Measurements from ENCODE around the gene CORO6.

The CORO6 gene

GRCh38 chr17:29591146-29591736 is 31.5 kb downstream of the CORO6 start:
- peak; percentile 63 for DNase-seq
- no peak for ATAC-seq

DNA sequence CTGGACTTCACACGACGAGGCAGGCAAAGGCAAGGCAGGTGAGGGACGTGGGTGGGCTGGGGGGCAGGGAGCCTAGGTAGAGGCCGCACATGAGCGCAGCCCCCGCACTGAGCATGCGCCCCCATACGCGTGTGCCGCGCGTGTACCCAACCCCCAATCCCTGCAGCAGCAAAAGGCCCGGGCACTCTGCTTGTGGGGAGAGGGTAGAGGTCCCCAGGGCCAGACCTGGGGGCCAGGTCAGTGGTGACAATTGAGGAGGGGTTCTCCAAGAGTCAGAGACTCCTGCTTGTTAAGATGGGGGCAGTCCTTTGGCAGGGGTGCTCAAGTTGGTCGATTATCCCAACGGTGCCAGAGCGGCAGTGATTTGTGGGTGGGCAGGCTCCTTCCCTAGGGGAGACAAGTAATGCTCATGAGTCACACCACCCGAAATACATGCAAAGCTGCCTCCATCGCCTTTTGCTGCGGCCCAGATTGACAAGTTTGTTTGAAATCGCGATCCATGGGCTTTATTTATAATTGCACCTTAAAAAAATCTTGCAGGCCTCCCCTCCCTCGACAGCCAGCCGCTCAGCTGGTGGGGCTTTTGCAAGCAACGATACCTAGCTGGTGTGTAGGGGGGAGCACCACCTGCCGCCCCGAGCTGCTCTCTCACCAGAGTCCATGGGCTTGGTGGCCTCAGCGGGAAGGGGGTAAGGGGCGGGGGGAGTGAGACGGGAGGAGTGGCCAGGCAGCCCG is 32.1 kb downstream of the CORO6 start:
- ATAC-seq (no peak), DNase-seq (peak; percentile 51)

DNA sequence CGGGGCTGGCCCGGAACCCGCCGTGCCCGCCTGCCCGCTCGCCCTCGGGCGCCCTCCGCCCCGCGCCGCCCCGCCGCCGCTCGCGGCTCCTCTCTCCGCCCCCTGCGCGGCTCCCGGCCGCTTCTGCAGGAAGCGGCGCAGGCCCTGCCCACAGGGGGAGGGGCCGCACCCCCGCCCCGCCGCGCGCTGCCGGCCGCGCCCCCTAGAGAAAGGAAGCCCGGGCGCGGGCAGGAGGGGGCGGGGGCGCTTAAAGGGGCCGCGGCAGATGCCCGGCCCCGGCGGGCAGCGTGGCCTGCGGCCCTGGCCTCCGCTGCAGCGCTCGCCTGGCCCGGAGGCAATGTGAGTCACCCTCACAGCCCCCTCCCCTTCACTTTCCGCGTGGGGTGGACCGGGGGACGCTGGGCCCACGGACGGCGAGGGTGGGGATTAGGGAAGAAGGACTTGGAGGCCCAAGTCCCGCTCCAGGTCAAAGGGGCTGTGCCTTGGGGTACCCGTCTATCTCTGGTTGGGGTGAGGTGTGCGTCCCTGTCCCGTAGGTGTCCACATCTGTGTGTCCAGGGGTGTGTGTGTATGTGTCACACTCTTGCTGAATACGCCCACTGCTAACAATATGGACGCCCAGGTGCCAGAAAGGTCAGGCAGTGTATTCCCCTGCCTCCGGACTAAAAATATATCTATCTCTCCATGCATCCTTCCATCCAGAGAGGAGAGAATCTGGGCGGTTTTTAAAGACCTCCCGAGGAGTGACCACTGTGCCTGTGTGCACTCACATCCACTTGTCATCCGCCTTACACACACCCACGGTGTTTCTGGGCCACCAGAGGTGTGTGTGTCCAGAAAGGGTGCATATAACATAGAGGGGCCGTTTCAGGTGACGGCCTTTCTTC is 32.9 kb downstream of the CORO6 start, which contains the start of gene GIT1:
TSS of gene GIT1 (minus strand) at position 125 of the 887 bp plus-strand sequence. CDS start 270 bp downstream, outside the sequence.
- DNase-seq = peak; percentile 88
- peak; percentile 69 for ATAC-seq

DNA sequence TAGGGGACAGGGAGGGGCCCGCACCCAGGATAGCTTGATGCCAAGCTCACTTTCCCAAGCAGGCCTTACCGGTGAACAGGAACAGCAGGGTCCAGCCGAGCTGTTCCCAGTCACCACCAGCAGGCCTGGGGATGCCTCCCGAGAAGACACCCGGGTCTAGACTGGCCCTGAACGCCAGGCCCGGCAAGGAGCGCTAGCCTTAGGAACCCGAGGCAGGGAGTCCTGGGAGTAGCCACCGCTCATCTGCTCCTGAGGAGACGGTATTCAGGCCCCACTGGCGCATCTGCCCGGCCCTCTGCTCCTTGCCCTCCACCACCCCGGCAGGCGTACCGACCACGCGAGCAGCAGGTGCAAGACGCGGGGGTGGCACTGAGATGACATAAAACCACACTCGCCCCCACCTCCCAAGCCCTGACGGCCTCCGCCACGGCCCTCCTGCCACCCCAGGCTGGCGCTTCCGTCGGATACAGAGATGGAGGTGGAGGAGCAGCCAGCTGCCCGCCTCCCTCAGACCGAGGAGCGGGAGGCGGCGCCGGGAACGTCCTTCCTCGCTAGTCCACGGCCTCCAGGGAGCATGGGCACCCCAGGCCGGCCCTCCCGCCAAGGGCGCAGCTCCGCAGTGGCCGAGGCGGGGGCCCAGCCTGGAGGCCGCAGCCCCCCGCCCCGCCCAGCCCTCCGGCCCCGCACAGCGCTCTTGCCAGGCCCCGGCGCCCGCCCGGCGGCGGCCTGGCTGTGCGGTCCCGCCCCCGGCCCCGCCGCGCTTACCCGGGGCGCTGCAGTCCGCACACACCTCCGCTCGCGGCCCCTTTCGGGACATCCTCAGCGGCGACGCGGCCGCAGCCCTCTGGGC is 33.9 kb downstream of the CORO6 start:
- ATAC-seq = peak; percentile 5
- peak; percentile 64 for DNase-seq

DNA sequence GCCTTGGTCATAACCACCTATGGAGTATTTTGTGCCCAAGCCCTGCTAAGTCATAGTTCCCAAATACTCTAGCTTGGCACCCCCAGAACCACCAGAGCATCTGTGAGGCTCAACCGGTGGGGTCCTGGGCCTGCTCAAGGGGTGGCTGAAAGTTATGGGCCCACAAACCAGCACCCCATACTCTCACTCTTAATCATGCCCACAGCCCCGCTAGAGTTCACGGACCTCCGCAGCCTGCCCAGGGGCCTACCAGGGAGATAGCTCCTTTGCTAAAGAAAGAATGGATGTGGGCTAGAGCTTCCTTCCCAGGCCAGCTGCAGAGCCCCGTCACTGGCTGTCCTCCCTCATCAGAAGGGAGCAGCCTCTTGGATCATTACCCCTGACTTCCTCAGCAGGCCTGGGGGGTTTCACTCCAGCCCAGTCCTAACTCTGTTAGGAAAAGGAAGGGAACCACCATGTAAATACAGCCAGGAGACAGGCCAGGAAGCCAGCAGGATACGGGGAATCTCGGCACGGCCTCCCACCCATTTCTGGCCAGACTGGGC is 34.6 kb downstream of the CORO6 start:
- no peak for DNase-seq
- ATAC-seq = no peak

GRCh38 chr17:29587591-29587990 is 35.1 kb downstream of the CORO6 start:
- ATAC-seq (no peak), DNase-seq (no peak)

DNA sequence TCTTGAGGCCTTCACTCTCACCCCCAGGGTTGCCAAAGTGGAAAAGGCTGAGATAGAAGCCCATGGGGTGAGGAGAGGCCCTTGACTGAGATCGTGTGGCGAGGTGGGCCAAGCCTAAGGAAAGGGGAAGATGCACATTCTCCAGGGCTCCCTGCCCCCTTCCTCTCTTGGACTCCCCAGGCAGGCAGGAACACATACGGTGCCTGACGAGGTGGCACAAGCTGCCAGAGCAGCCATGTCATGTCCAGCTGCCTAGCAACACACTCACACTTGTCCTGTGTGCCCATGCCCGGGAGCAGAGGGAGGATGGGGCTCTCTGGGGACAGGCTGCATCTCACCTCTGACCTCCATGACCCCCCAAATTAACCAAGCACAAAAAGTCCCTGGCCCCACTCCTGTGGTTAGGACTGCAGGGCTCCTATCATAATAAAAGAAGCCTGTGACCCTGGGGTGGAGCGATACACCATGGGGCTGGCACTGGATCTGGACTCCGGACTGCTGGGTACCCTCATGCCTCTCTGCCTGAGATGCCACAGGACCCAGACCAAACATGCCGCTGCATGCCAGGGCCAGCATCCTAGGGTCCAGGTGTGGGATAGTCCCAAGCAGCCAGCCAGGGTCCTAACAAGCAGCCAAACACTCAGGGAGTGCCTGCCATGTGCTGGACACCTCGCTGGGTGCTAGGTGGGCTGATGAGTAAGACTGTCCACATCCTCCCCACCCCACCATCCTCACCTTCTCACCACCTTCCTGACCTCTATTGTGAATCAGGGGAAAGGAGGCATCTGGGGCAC is 35.8 kb downstream of the CORO6 start:
- ATAC-seq (no peak), DNase-seq (no peak)

DNA sequence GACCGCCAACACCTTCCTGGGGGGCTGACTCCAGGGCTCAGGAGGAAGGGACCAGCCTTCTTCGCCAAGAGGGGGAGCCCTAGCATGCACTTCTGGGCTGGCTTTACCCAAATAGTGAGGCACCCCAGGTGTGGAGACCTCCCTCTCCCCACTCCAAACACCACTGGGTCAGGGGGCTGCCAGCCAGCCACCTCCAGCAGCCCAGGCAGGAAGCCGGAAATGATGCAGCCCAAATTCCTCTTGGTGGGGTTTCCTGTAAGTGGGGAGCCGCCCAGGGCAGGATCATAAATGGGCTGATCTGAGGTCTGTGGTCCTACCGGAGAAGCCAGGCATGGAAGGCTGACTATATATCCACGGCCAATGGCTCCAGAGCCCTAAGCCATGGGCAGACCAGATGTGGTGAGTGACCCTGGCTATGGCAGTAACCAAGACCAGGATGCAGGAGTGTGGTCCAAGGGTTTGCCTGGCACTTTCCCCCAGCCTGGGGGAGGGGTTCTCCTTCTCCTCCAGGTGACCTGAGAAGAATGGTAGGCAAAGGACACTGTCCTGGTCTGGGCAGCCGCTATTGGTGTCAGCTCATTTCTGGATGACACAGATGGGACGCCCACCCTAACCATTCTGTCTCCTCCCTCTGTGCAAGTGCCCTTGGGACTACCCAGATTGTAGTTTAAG is 37.5 kb downstream of the CORO6 start:
- peak; percentile 51 for DNase-seq

DNA sequence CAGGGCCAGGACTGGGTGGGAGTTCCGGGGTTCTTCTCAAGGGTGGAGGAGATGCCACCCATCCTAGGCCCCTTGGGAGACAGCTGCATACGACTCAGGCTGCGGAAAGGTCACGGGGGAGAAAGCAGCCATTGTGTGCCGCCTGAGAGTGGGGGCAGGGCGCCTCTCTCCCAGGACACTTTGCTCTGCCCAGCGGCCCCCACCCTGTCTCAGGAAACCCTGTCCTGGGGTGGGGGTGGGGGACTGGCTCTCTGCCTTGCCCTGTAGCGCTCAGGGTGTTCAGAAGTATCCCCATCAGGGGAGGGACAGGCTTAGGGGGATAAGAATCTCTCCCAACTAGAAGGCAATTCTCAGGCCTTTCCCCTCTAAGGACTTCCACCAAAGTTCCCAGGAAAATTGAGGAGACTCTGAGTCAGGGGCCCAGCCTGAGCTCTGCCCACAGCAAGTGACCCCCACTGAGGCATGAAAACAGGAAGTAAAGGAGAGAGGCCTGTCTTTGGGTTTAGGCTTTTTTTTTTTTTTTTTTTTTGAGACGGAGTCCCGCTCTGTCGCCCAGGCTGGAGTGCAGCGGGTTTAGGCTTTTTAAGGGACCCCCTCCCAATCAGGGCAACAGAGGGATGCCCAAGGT is 38.1 kb downstream of the CORO6 start:
- DNase-seq (no peak), ATAC-seq (no peak)

More for the DNA sequence above, 37.5 kb downstream of the CORO6 start:
- ATAC-seq = no peak

- no peak for DNase-seq
- ATAC-seq = no peak
Measured at GRCh38 chr17:29583324-29584248, 39.1 kb downstream of the CORO6 start.

DNA sequence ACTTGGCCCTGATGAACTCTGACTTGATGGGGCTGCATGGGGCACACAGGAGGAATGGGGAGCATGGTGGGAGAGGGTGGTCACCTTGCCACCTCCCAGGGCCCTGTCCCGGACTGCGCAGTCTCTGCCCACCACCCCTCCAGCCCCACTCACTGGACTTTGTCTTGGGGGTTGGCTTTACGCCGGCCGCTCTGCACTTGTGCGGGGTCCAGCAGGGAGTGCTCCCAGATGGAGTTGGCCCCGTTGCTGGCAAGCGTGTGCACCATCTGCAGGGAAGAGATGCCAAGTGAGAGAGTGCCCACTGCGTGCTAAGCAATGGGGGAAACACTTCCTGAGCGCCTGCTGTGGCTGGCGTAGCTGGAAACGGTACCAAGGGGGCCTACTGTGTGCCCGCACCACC is 39.9 kb downstream of the CORO6 start:
- ATAC-seq (no peak), DNase-seq (no peak)

DNA sequence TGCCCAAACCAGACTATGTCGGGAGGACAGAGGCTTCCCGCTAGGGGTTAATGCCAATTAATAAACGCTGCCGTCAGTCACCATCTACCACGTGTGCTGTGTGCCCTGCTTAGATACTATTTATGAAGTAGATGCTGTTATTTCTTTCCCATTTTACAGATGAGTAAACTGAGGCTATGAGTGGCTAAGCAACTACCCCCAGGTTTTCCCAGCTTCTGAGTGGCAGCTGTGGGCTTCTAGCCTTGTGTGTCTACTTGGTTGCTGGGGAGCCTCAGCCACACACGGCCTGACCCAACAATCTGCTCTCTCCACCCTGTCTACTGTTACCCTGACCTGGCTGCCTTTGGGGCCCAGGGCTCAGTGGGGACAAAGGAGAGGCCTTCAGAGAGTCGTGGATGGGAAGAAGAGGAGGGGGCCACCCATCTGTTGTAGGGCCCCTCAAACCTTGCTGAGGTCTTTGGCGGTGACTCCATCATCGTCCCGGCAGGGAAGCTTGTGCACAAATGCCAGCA is 40.4 kb downstream of the CORO6 start:
- ATAC-seq (no peak), DNase-seq (no peak)

DNA sequence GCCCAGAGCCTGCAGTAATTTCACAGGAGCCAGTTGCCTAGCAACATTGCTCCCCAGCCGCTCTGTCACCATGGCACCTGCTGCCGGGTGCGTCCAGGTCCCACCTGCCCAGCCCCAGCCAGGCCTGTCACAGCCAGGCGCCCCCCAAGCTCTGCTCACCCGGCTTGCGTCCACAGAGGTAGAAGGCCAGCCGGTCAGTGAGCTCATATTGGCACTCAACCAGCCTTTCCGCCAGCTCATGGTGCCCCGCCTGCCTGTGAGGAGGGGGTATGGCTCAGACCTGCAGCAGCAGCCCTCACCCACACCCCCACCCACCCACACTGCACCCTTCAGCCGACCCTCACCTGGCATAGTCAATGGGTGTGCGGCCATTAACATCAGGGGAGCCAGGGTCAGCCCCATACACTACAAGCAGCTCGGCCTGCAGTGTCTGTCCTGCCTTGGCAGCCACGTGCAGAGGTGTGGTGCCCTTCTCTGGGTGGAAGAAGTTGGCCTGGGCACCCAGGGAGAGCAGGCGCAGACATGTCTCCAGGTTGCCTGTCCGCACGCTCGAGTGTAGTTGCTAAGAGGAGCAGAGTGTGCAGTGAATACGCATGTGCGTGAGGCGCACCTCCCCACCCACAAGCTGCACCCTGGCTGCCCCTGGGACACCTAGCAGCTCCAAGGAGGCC is 41.0 kb downstream of the CORO6 start:
- DNase-seq (no peak), ATAC-seq (no peak)

DNA sequence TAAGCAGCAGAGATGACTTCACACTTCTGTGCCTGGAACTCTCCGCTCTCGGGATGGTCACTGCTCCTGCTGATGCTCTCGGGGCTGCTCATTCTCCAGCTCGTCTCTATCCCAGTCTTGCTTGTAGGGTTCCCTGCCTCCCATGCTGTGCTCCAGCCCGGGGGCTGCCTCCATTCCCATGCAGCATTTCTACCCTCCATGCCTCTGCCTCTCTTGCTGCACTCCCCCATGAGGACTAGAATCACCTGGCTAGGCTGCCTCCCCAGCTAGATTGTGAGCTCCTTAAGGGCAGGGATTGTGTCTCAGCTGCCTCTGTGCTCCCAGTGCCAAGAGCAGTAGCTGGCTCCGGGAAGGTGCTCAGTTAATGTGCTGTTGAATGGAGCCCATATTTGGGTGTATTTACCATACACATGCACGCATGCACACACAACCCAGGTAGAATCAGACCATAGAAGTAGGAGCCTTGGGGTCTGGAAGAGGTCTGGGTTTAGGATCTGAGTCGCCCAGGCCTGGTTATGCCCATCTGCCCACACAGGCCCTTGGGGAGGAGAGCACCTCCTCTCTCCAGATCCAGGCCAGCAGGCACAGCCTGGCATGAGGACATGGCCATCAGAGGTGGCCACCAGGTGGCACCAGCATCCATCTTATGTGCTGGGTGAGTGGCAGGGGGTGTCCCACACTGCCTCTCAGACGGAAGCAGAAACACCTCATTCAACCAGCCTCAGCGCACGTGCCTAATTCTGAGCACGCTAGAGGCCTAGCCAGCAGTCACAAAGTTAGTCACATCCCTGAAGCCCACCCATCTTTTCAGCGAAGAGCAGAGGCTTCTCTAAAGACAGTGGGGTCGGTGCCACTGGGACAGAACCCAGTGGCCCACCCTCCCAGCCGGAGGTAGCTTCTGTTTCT is 42.6 kb downstream of the CORO6 start:
- ATAC-seq (peak; percentile 97), DNase-seq (peak; percentile 92)

DNA sequence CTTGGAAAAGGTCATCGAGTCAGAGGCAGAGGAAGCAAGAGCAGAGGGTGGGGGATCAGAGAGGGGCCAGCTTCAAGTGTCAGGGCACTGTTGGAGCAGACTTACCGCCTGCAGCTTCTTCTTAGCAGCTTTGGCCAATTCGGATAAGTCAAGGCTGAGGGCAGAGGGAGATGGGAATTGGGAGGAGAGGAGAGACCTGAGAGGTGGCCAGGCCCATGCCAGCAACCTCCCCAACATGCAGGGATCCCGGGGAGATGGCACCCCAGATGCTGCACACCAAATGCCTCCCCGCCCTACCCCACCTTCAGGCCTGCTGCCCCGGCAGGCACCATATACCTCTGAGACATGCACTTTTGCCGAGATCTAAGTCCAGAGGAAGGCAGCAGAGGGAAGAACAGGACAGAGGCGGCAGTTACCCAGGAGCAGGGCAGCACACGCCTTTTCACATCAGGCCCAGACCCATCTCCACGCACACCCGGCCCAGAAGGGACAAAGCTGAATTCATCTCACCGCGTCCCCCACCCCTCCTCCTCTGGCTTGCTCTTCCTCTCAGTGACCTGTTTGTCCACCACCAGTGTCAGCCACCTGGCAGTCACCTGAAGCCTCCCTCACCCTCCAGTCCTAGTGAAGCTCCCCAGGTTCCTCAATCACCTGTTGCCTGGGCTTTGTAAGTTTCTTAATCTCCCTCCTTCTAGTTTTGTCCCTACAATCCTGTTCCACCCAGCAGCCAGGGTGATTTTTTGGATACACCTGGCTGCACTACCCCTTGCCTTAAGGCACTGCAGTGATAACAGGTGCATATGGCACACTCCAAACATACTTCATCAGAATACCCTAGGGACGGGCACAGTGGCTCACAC is 43.9 kb downstream of the CORO6 start:
- no peak for ATAC-seq
- DNase-seq = no peak
